ENCODE data around the gene ESR1. TPM values are rescaled to one million over a fixed set of nuclear protein-coding genes. Genes with fewer than 3 reads are reported as not detected.

Gene ESR1
- total and polyA plus RNA-seq, 9 of the 15 experiments (the other 6 are each of a cell fraction or from before 2014, with no cell fraction given), result 0.03 to 0.27 (median 0.08) TPM; not detected in 1

DNA sequence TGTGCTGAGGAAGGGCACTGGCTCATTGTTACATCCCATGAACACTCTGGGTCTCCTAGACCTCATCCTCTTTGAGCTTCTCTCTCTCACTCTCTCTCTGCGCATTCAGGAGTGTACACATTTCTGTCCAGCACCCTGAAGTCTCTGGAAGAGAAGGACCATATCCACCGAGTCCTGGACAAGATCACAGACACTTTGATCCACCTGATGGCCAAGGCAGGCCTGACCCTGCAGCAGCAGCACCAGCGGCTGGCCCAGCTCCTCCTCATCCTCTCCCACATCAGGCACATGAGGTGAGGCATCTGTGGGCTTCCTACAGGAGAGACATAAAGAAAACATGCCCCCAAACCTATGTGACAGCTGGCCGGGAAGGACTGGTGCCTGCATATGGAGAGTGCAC is 286.8 kb downstream of the ESR1 start:
- no peak overlapping the region for H3K27ac ChIP-seq (ENCODE audit: extremely low read depth, low read depth, low read length)
- H3K4me1 ChIP-seq (replicated peaks in 1 of 2; ENCODE audit: control insufficient read depth in 2 of 2, insufficient read depth in 2 of 2, low read length in 2 of 2), result peaks cover 0 to 2% of the 10 kb centered on the region in 2 experiments; a peak in 1 of 5 replicates
- no peak for ATAC-seq
- WGBS (ENCODE audit: insufficient coverage, low coverage, missing lambda C conversion rate), result 0% methylated on average over 4 of the region's 4 CpGs
- no peak for FAIRE-seq
- TF ChIP-seq PCBP1 (IDR thresholded peaks at IDR 0.05; ENCODE audit: low read depth, low read length, poor library complexity, severe bottlenecking) (no peak), XRCC3 (IDR thresholded peaks at IDR 0.05) (no peak), ZNF75A (CRISPR knock-in tag; IDR thresholded peaks at IDR 0.05) (no peak), DMBX1 (CRISPR knock-in tag; IDR thresholded peaks at IDR 0.05; ENCODE audit: borderline replicate concordance) (no peak), ZNF766 (CRISPR knock-in tag; conservative IDR thresholded peaks at IDR 0.05) (no peak), RFX7 (CRISPR knock-in tag; IDR thresholded peaks at IDR 0.05) (no peak), MTF1 (CRISPR knock-in tag; IDR thresholded peaks at IDR 0.05; ENCODE audit: borderline replicate concordance) (no peak), HDAC6 (IDR thresholded peaks at IDR 0.05; ENCODE audit: low read depth, low read length) (no peak), ZNF121 (CRISPR knock-in tag; conservative IDR thresholded peaks at IDR 0.05) (no peak), CBX8 (IDR thresholded peaks at IDR 0.05; ENCODE audit: borderline replicate concordance, extremely low read depth, low read depth, low read length, poor library complexity, severe bottlenecking) (no peak), ZNF707 (CRISPR knock-in tag; conservative IDR thresholded peaks at IDR 0.05) (no peak), HDAC2 (IDR thresholded peaks at IDR 0.05) (no peak), MIER1 (IDR thresholded peaks at IDR 0.05; ENCODE audit: low read depth) (no peak)
- TF ChIP-seq, protein P1, sequence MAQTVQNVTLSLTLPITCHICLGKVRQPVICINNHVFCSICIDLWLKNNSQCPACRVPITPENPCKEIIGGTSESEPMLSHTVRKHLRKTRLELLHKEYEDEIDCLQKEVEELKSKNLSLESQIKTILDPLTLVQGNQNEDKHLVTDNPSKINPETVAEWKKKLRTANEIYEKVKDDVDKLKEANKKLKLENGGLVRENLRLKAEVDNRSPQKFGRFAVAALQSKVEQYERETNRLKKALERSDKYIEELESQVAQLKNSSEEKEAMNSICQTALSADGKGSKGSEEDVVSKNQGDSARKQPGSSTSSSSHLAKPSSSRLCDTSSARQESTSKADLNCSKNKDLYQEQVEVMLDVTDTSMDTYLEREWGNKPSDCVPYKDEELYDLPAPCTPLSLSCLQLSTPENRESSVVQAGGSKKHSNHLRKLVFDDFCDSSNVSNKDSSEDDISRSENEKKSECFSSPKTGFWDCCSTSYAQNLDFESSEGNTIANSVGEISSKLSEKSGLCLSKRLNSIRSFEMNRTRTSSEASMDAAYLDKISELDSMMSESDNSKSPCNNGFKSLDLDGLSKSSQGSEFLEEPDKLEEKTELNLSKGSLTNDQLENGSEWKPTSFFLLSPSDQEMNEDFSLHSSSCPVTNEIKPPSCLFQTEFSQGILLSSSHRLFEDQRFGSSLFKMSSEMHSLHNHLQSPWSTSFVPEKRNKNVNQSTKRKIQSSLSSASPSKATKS (CRISPR knock-in tag; IDR thresholded peaks at IDR 0.05), result no peak
- TF ChIP-seq, protein P2, sequence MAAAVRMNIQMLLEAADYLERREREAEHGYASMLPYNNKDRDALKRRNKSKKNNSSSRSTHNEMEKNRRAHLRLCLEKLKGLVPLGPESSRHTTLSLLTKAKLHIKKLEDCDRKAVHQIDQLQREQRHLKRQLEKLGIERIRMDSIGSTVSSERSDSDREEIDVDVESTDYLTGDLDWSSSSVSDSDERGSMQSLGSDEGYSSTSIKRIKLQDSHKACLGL (CRISPR knock-in tag; IDR thresholded peaks at IDR 0.05; ENCODE audit: borderline replicate concordance, poor library complexity, severe bottlenecking), result no peak
- TF ChIP-seq, protein P3, sequence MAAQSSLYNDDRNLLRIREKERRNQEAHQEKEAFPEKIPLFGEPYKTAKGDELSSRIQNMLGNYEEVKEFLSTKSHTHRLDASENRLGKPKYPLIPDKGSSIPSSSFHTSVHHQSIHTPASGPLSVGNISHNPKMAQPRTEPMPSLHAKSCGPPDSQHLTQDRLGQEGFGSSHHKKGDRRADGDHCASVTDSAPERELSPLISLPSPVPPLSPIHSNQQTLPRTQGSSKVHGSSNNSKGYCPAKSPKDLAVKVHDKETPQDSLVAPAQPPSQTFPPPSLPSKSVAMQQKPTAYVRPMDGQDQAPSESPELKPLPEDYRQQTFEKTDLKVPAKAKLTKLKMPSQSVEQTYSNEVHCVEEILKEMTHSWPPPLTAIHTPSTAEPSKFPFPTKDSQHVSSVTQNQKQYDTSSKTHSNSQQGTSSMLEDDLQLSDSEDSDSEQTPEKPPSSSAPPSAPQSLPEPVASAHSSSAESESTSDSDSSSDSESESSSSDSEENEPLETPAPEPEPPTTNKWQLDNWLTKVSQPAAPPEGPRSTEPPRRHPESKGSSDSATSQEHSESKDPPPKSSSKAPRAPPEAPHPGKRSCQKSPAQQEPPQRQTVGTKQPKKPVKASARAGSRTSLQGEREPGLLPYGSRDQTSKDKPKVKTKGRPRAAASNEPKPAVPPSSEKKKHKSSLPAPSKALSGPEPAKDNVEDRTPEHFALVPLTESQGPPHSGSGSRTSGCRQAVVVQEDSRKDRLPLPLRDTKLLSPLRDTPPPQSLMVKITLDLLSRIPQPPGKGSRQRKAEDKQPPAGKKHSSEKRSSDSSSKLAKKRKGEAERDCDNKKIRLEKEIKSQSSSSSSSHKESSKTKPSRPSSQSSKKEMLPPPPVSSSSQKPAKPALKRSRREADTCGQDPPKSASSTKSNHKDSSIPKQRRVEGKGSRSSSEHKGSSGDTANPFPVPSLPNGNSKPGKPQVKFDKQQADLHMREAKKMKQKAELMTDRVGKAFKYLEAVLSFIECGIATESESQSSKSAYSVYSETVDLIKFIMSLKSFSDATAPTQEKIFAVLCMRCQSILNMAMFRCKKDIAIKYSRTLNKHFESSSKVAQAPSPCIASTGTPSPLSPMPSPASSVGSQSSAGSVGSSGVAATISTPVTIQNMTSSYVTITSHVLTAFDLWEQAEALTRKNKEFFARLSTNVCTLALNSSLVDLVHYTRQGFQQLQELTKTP (IDR thresholded peaks at IDR 0.05; ENCODE audit: low read depth in 1 of 2, partially characterized antibody in 2 of 2), result no peak
- no peak overlapping the region for H3K4me2 ChIP-seq (ENCODE audit: insufficient read depth, low read length)
- BruUV-seq (replicated peaks), result no TSS peak
- no peaks in the 10 kb centered on the region for H3K9me3 ChIP-seq (replicated peaks; ENCODE audit: control insufficient read depth, insufficient read depth, low read depth, low read length)
- no peaks in the 10 kb centered on the region for H3K9me1 ChIP-seq (ENCODE audit: control insufficient read depth, insufficient read depth, low read length)
- no peak overlapping the region for H2AFZ ChIP-seq (ENCODE audit: low read depth, low read length)
- CTCF ChIA-PET (ENCODE audit: low intra/inter-chr PET ratio), result no interaction called here
- no peak overlapping the region for H3K9ac ChIP-seq (ENCODE audit: insufficient read depth in 1 of 2, low read depth in 2 of 2, low read length in 2 of 2)
- H3K79me2 ChIP-seq (ENCODE audit: control insufficient read depth, insufficient read depth, low read length), result no peaks in the 10 kb centered on the region
- no peaks in the 10 kb centered on the region for H4K20me1 ChIP-seq (replicated peaks; ENCODE audit: control insufficient read depth, insufficient read depth, low read length)
- no peak overlapping the region for H3K4me3 ChIP-seq
- POLR2A ChIA-PET, result no interaction called here
- H3K27me3 ChIP-seq (ENCODE audit: control insufficient read depth in 2 of 2, insufficient read depth in 2 of 2, low read length in 2 of 2), result 0 out of 5 replicates have a peak, but pooled peaks cover 0 to 5% of the 10 kb centered on the region in 2 experiments
- DNase-seq (ENCODE audit: extremely low read depth in 1 of 4, low spot score in 3 of 4), result no peak
- in situ Hi-C loops (cut with MboI) (no loop called here), intact Hi-C loops (cut with micrococcal nuclease) (no loop called here)
- no peaks in the 10 kb centered on the region for H3K36me3 ChIP-seq (ENCODE audit: control insufficient read depth, insufficient read depth, low read length)
